ENCODE results near the gene MIF4GD. TPM values are rescaled to one million over a fixed set of nuclear protein-coding genes. Genes with fewer than 3 reads are reported as not detected.

MIF4GD gene
- total and polyA plus RNA-seq, 9 of the 15 experiments (the other 6 are each of a cell fraction or from before 2014, with no cell fraction given): 11.8 to 63.8 (median 28.1) TPM

DNA sequence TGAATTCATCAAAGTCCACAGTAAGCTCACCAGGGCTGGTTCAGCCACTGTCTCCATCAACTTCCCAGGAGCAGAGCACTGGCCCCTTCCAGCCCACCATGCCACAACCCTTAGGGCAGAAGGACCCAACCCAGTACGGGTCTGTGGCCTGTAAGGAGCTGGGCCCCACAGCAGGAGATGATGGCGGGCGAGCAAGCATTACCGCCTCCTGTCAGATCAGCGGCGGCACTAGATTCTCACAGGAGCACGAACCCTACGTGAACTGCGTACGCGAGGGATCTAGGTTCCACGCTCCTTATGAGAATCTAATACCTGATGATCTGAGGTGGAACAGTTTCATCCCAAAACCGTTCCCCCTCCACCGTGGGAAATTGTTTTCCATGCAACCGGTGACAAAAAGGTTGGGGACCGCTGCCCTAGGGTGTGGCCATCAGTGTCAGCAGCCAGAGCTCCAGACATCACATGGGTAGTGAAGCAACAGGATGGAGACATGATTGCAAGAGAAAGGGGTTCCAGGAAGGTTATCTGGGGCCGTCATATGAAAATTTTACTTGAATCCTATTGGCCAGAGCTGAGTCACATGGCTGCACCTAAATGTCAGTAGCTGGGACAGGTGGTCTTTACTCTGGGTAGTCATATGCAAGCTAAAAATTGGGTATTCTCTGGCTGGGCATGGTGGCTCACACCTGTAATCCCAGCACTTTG lies 30.6 kb upstream of the MIF4GD start:
- Histone ChIP-seq H3K79me2 (ENCODE audit: control insufficient read depth, insufficient read depth, low read length) (no peaks in the 10 kb centered on the region), H3K27ac (ENCODE audit: extremely low read depth, low read depth, low read length) (no peak overlapping the region), H3K4me1 (replicated peaks in 1 of 2; ENCODE audit: control insufficient read depth in 2 of 2, insufficient read depth in 2 of 2, low read length in 2 of 2) (peaks cover 6% of the 10 kb centered on the region in 2 experiments; a peak in 3 of 5 replicates), H2AFZ (ENCODE audit: low read depth, low read length) (0 out of 2 replicates have a peak overlapping the region, but pooled peaks have one; percentile 14), H3K36me3 (ENCODE audit: control insufficient read depth, insufficient read depth, low read length) (no peaks in the 10 kb centered on the region), H3K27me3 (ENCODE audit: control insufficient read depth in 2 of 2, insufficient read depth in 2 of 2, low read length in 2 of 2) (no peaks in the 10 kb centered on the region), H3K9me1 (ENCODE audit: control insufficient read depth, insufficient read depth, low read length) (no peaks in the 10 kb centered on the region), H3K9ac (ENCODE audit: insufficient read depth in 1 of 2, low read depth in 2 of 2, low read length in 2 of 2) (no peak overlapping the region), H4K20me1 (replicated peaks; ENCODE audit: control insufficient read depth, insufficient read depth, low read length) (no peaks in the 10 kb centered on the region), H3K4me2 (ENCODE audit: insufficient read depth, low read length) (peak overlapping the region; percentile 32; the same call in 1 of the 2 replicates), H3K4me3 (no peak overlapping the region), H3K9me3 (replicated peaks; ENCODE audit: control insufficient read depth, insufficient read depth, low read depth, low read length) (no peaks in the 10 kb centered on the region)
- in situ Hi-C loops (cut with MboI): no loop called here
- intact Hi-C loops (cut with micrococcal nuclease): no loop called here
- ChIA-PET CTCF (ENCODE audit: low intra/inter-chr PET ratio) (no interaction called here), POLR2A (interaction anchor here (0.6 to 1.4 kb wide), 7 partner anchors 12 to 289 kb away, joined by 3 to 4 read pairs (median 3); partner anchors contain the start of genes MRPL58 and SLC25A19)
- FAIRE-seq (no peak), DNase-seq (ENCODE audit: extremely low read depth in 1 of 4, low spot score in 3 of 4) (peak in 2 of 4 experiments; percentile 11 to 43), ATAC-seq (peak; percentile 81)
- no TSS peak for BruUV-seq (replicated peaks)
- WGBS (ENCODE audit: insufficient coverage, low coverage, missing lambda C conversion rate): 50% methylated on average over 17 of the region's 17 CpGs
- TF ChIP-seq, protein P1, sequence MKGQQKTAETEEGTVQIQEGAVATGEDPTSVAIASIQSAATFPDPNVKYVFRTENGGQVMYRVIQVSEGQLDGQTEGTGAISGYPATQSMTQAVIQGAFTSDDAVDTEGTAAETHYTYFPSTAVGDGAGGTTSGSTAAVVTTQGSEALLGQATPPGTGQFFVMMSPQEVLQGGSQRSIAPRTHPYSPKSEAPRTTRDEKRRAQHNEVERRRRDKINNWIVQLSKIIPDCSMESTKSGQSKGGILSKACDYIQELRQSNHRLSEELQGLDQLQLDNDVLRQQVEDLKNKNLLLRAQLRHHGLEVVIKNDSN (CRISPR knock-in tag; IDR thresholded peaks at IDR 0.05): peak; percentile 67
- TF ChIP-seq RBM25 (IDR thresholded peaks at IDR 0.05; ENCODE audit: low read depth, low read length, severe bottlenecking) (no peak), ARID1B (IDR thresholded peaks at IDR 0.05) (peak; percentile 28; the same call in 1 of the 2 replicates), ELF2 (CRISPR knock-in tag; IDR thresholded peaks at IDR 0.05) (no peak), TRIM28 (IDR thresholded peaks at IDR 0.05) (no peak), CBFA2T3 (IDR thresholded peaks at IDR 0.05) (peak; percentile 53), TAL1 (IDR thresholded peaks at IDR 0.05) (no peak), CBFA2T2 (conservative IDR thresholded peaks at IDR 0.05) (peak; percentile 53), KLF6 (CRISPR knock-in tag; IDR thresholded peaks at IDR 0.05; ENCODE audit: borderline replicate concordance) (no peak), CAMTA2 (CRISPR knock-in tag; conservative IDR thresholded peaks at IDR 0.05) (no peak), ESRRB (CRISPR knock-in tag; IDR thresholded peaks at IDR 0.05; ENCODE audit: borderline replicate concordance) (no peak), SIN3B (IDR thresholded peaks at IDR 0.05; ENCODE audit: low read depth) (no peak), SMAD2 (IDR thresholded peaks at IDR 0.05; ENCODE audit: low read depth, low read length) (no peak), GABPB2 (CRISPR knock-in tag; conservative IDR thresholded peaks at IDR 0.05) (no peak), ZSCAN32 (CRISPR knock-in tag; IDR thresholded peaks at IDR 0.05) (no peak), KAT2B (IDR thresholded peaks at IDR 0.05; ENCODE audit: low read depth, low read length) (no peak), ARNT (IDR thresholded peaks at IDR 0.05) (no peak), SNRNP70 (optimal IDR thresholded peaks at IDR 0.05; ENCODE audit: low read depth, low read length) (no peak), RFX5 (IDR thresholded peaks at IDR 0.05; ENCODE audit: low read depth, low read length) (no peak), PRMT5 (CRISPR knock-in tag; IDR thresholded peaks at IDR 0.05) (no peak)
- TF ChIP-seq, protein P2, sequence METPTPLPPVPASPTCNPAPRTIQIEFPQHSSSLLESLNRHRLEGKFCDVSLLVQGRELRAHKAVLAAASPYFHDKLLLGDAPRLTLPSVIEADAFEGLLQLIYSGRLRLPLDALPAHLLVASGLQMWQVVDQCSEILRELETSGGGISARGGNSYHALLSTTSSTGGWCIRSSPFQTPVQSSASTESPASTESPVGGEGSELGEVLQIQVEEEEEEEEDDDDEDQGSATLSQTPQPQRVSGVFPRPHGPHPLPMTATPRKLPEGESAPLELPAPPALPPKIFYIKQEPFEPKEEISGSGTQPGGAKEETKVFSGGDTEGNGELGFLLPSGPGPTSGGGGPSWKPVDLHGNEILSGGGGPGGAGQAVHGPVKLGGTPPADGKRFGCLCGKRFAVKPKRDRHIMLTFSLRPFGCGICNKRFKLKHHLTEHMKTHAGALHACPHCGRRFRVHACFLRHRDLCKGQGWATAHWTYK (CRISPR knock-in tag; IDR thresholded peaks at IDR 0.05): no peak
- TF ChIP-seq, protein P3, sequence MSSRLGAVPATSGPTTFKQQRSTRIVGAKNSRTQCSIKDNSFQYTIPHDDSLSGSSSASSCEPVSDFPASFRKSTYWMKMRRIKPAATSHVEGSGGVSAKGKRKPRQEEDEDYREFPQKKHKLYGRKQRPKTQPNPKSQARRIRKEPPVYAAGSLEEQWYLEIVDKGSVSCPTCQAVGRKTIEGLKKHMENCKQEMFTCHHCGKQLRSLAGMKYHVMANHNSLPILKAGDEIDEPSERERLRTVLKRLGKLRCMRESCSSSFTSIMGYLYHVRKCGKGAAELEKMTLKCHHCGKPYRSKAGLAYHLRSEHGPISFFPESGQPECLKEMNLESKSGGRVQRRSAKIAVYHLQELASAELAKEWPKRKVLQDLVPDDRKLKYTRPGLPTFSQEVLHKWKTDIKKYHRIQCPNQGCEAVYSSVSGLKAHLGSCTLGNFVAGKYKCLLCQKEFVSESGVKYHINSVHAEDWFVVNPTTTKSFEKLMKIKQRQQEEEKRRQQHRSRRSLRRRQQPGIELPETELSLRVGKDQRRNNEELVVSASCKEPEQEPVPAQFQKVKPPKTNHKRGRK (tag; IDR thresholded peaks at IDR 0.05): no peak

Measured in K562 (cell line).